ENCODE results near the gene PIK3R1. TPM values are rescaled to one million over a fixed set of nuclear protein-coding genes. Genes with fewer than 3 reads are reported as not detected.
"Not testable (repeated sequence)": the region's sequence is repeated elsewhere in the genome, so short reads cannot be mapped to it uniquely, and the experiment has no call there.

PIK3R1 gene
- polyA plus RNA-seq, 1 experiment = 7.6 TPM

DNA sequence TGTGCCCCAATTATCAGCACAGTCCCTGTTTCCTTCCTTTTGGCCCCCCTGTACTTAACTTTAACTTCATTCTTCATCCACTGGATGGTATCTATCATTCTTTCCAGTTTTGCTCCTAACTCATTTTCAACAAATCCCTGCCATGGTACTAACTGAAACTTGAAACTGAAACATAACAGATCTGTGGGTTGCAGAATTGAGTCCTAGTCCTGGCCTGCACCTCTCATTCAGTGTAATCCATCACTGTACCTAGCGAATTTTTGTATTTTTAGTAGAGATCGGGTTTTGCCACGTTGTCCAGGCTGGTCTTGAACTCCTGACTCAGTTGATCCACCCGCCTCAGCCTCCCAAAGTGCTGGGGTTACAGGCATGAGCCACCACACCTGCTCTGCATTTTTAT lies 15.3 kb upstream of the PIK3R1 start:
- CTCF ChIA-PET = no interaction called here
- H3K27me3 ChIP-seq (ENCODE audit: control insufficient read depth, insufficient read depth, low read length) = no peaks in the 10 kb centered on the region

DNA sequence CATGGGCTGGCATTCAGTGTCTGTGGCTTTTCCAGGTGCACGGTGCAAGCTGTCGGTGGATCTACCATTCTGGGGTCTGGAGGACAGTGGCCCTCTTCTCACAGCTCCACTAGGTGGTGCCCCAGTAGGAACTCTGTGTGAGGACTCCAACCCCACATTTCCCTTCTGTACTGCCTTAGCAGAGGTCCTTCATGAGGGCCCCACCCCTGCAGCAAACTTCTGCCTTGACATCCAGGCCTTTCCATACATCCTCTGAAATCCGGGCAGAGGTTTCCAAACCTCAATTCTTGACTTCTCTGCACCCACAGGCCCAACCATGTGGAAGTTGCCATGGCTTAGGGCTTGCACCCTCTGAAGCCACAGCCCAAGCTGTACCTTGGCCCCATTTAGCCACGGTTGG lies 4.9 kb upstream of the PIK3R1 start:
- H3K27ac ChIP-seq (ENCODE audit: low read depth, low read length); H3K27me3 ChIP-seq (ENCODE audit: control insufficient read depth, insufficient read depth, low read length); DNase-seq (ENCODE audit: low read depth, low spot score); H3K9me3 ChIP-seq (ENCODE audit: control insufficient read depth, insufficient read depth, low read length); H3K4me3 ChIP-seq (ENCODE audit: low read depth, low read length): not testable (repeated sequence)
- ChIA-PET CTCF (interaction anchor here (0.9 kb wide), 1 partner anchor 91 kb away, joined by 3 read pairs; no protein-coding TSS in a partner anchor), POLR2A (interaction anchor here (0.6 kb wide), 1 partner anchor 1040 kb away, joined by 7 read pairs; no protein-coding TSS in a partner anchor)

More for the DNA sequence above, 15.3 kb upstream of the PIK3R1 start:
- DNase-seq (ENCODE audit: low read depth, low spot score) = no peak
- TF ChIP-seq, protein P1, sequence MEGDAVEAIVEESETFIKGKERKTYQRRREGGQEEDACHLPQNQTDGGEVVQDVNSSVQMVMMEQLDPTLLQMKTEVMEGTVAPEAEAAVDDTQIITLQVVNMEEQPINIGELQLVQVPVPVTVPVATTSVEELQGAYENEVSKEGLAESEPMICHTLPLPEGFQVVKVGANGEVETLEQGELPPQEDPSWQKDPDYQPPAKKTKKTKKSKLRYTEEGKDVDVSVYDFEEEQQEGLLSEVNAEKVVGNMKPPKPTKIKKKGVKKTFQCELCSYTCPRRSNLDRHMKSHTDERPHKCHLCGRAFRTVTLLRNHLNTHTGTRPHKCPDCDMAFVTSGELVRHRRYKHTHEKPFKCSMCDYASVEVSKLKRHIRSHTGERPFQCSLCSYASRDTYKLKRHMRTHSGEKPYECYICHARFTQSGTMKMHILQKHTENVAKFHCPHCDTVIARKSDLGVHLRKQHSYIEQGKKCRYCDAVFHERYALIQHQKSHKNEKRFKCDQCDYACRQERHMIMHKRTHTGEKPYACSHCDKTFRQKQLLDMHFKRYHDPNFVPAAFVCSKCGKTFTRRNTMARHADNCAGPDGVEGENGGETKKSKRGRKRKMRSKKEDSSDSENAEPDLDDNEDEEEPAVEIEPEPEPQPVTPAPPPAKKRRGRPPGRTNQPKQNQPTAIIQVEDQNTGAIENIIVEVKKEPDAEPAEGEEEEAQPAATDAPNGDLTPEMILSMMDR (IDR thresholded peaks at IDR 0.05; ENCODE audit: low read depth, low read length) = no peak
- Histone ChIP-seq H3K9me3 (ENCODE audit: control insufficient read depth, insufficient read depth, low read length) (no peaks in the 10 kb centered on the region), H3K27ac (ENCODE audit: low read depth, low read length) (no peak overlapping the region), H3K4me3 (ENCODE audit: low read depth, low read length) (no peak overlapping the region)
- POLR2A ChIA-PET = no interaction called here

DNA sequence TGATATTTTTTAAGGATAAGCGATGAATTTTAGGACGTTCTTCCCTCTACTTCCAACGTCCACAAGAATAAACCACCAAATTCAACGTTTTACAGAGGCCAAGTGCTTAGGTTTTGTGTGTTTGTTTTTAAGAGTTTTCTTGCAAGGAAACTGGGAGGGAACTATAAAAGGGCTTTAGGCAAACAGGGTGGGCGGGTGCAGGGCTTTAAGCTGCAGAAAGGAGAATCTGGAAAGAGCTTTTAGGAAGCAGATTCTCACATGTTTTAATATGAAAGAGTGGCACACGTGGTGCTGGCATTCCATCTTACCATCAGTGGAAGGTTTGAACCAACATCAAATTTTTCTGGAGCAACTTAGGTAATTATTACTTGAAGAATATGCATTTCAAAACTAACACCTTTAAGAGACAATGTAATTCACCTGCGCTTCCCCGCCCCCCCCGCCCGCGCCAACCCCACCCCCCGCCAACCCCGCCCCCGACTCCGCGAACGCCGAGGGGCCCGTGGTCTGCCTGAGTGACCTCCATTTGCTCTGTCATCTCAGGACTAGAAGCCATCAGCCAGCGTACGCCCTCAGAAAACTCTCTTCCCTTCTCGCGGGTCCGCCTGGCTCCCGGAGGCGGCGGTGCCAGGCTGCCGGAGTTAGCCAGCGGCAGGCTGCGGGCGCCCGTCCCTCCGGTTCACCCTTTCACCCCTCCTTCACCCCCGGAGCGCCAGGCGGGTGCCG lies 911 bp upstream of the PIK3R1 start:
- TF ChIP-seq, protein P1 (IDR thresholded peaks at IDR 0.05; ENCODE audit: low read depth, low read length) = no peak
- no peak for DNase-seq (ENCODE audit: low read depth, low spot score)
- CTCF ChIA-PET = interaction anchor here (0.6 to 2.6 kb wide), 7 partner anchors 10 to 998 kb away, joined by 3 to 15 read pairs (median 3); no protein-coding TSS in a partner anchor

DNA sequence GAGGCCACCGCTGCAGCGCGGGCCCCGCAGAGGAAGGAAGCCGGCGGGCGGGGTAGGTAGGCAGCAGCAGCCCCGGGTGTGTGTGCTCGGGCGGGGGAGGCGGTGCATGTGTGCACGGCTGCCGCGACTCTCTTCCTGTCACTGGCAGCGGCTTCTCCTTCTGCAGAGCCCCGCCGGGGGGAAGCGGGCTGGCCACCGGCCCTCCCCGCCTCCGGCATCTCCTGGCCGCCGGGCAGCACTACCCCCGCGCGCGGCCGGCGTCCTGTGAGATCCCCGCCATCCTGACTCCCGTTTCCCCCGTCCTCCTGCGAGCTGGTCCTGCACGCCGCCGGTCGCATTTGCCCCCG lies 315 bp downstream of the PIK3R1 start:
- TF ChIP-seq, protein P1 (IDR thresholded peaks at IDR 0.05; ENCODE audit: low read depth, low read length) = no peak
- peak overlapping the region; percentile 62 for H3K27ac ChIP-seq (ENCODE audit: low read depth, low read length)
- H3K27me3 ChIP-seq (ENCODE audit: control insufficient read depth, insufficient read depth, low read length) = no peaks in the 10 kb centered on the region
- peak overlapping the region; percentile 87 for H3K4me3 ChIP-seq (ENCODE audit: low read depth, low read length)
- POLR2A ChIA-PET = interaction anchor here (0.6 to 2.1 kb wide), 16 partner anchors 9 to 947 kb away, joined by 3 to 11 read pairs (median 4); no protein-coding TSS in a partner anchor
- peaks cover 4% of the 10 kb centered on the region for H3K9me3 ChIP-seq (ENCODE audit: control insufficient read depth, insufficient read depth, low read length)
- no peak for DNase-seq (ENCODE audit: low read depth, low spot score)
- CTCF ChIA-PET = interaction anchor here (0.9 to 2.6 kb wide), 6 partner anchors 9 to 970 kb away, joined by 3 to 15 read pairs (median 6); no protein-coding TSS in a partner anchor

More for the DNA sequence above, 911 bp upstream of the PIK3R1 start:
- POLR2A ChIA-PET = interaction anchor here (0.5 to 2.1 kb wide), 13 partner anchors 10 to 1286 kb away, joined by 3 to 11 read pairs (median 4); no protein-coding TSS in a partner anchor
- Histone ChIP-seq H3K27me3 (ENCODE audit: control insufficient read depth, insufficient read depth, low read length) (no peaks in the 10 kb centered on the region), H3K27ac (ENCODE audit: low read depth, low read length) (peak overlapping the region; percentile 96), H3K4me3 (ENCODE audit: low read depth, low read length) (peak overlapping the region; percentile 67), H3K9me3 (ENCODE audit: control insufficient read depth, insufficient read depth, low read length) (peaks cover 11% of the 10 kb centered on the region)

DNA sequence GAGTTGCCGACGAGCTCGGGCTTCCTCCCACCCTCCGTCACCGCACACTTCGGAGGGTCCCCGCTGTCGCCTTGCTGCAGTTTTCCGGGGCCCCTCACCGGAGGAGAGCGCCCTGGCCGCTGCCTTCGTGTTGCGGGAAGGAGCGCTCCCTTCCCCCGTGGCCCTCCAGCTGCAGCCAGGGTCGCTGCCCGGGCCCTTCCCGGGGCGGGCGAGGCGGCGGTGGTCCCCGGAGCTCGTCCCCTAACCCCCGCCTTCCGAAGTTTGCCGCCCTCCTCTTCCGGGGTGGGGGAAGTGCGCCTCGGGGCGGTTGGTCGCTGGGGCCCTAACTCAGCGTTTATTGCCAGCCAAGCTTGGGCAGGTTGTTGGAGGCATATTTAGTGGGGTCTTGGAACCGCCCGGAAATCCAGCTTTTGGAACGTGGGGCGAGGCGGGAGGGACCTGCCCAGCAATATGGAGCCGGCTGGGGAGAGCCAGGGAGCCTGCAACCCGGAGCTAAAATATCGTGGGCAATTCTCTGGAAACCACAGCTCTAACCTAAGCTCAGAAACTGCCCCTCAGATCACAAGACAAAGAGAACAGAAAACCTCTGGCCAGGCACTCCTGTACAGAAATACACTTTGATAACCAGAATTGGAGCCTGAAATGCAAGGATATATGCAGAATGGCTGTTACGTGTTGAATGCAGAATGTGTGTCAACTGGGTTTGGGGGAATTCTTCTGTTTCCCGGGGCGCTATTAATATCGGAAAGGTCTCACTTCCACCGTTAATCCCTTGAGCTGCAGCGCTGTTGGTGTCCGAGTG lies 890 bp downstream of the PIK3R1 start:
- TF ChIP-seq, protein P1 (IDR thresholded peaks at IDR 0.05; ENCODE audit: low read depth, low read length) = no peak
- Histone ChIP-seq H3K27ac (ENCODE audit: low read depth, low read length) (peak overlapping the region; percentile 62), H3K27me3 (ENCODE audit: control insufficient read depth, insufficient read depth, low read length) (no peaks in the 10 kb centered on the region), H3K4me3 (ENCODE audit: low read depth, low read length) (peak overlapping the region; percentile 87), H3K9me3 (ENCODE audit: control insufficient read depth, insufficient read depth, low read length) (peaks cover 3% of the 10 kb centered on the region; the same call in 1 of the 2 replicates)
- ChIA-PET CTCF (interaction anchor here (0.9 to 2.2 kb wide), 4 partner anchors 9 to 970 kb away, joined by 3 to 15 read pairs (median 8); no protein-coding TSS in a partner anchor), POLR2A (interaction anchor here (0.6 to 2.1 kb wide), 8 partner anchors 8 to 911 kb away, joined by 5 to 11 read pairs (median 7); no protein-coding TSS in a partner anchor)
- no peak for DNase-seq (ENCODE audit: low read depth, low spot score)

Data from AG04450 (cell line).